Measurements from ENCODE around the gene DCAF6. TPM values are rescaled to one million over a fixed set of nuclear protein-coding genes. Genes with fewer than 3 reads are reported as not detected.
"Not testable (repeated sequence)": the region's sequence is repeated elsewhere in the genome, so short reads cannot be mapped to it uniquely, and the experiment has no call there.

Gene DCAF6
- total RNA-seq (2014; rRNA removed; shearing (Covaris generic)) = 20.4 and 23.2 TPM in 2 replicates

- peak; percentile 98 for DNase-seq (ENCODE audit: low spot score)
Measured at GRCh38 chr1:167936068-167936929, at the start of gene DCAF6. DCAF6 (plus strand) TSS chr1:167936683; CDS start chr1:167936912, 229 bp downstream.

GRCh38 chr1:167887187-167887586, 49.3 kb upstream of the DCAF6 start:
- not testable (repeated sequence) for DNase-seq (ENCODE audit: low spot score)

GRCh38 chr1:167890400-167890799, 46.1 kb upstream of the DCAF6 start:
- DNase-seq (ENCODE audit: low spot score) = no peak

GRCh38 chr1:167893798-167894197, 42.7 kb upstream of the DCAF6 start:
- DNase-seq (ENCODE audit: low spot score) = no peak

- DNase-seq (ENCODE audit: low spot score) = no peak
Measured at GRCh38 chr1:167898578-167899222, 37.8 kb upstream of the DCAF6 start.

GRCh38 chr1:167899253-167899681, 37.2 kb upstream of the DCAF6 start:
- no peak for DNase-seq (ENCODE audit: low spot score)

GRCh38 chr1:167900907-167901306, 35.6 kb upstream of the DCAF6 start:
- no peak for DNase-seq (ENCODE audit: low spot score)

- DNase-seq (ENCODE audit: low spot score) = no peak
Measured at GRCh38 chr1:167904652-167905130, 31.8 kb upstream of the DCAF6 start.

GRCh38 chr1:167905182-167905581, 31.3 kb upstream of the DCAF6 start:
- DNase-seq (ENCODE audit: low spot score) = no peak

GRCh38 chr1:167905671-167906070, 30.8 kb upstream of the DCAF6 start:
- DNase-seq (ENCODE audit: low spot score) = no peak

- no peak for DNase-seq (ENCODE audit: low spot score)
Measured at GRCh38 chr1:167909691-167910180, 26.7 kb upstream of the DCAF6 start.

- DNase-seq (ENCODE audit: low spot score) = no peak
Measured at GRCh38 chr1:167910530-167910929, 26.0 kb upstream of the DCAF6 start.

GRCh38 chr1:167911413-167911812, 25.1 kb upstream of the DCAF6 start:
- no peak for DNase-seq (ENCODE audit: low spot score)

GRCh38 chr1:167912294-167912693, 24.2 kb upstream of the DCAF6 start:
- DNase-seq (ENCODE audit: low spot score) = no peak

- DNase-seq (ENCODE audit: low spot score) = no peak
Measured at GRCh38 chr1:167913895-167914496, 22.5 kb upstream of the DCAF6 start, which contains the start of gene ADCY10. ADCY10 (minus strand) TSS chr1:167914134; CDS start chr1:167905140, 8,994 bp downstream.

- DNase-seq (ENCODE audit: low spot score) = no peak
Measured at GRCh38 chr1:167915569-167915968, 20.9 kb upstream of the DCAF6 start.

- peak; percentile 56 for DNase-seq (ENCODE audit: low spot score)
Measured at GRCh38 chr1:167916766-167917511, 19.5 kb upstream of the DCAF6 start.

GRCh38 chr1:167922023-167922422, 14.5 kb upstream of the DCAF6 start:
- no peak for DNase-seq (ENCODE audit: low spot score)

- no peak for DNase-seq (ENCODE audit: low spot score)
Measured at GRCh38 chr1:167922611-167923074, 13.8 kb upstream of the DCAF6 start.

- no peak for DNase-seq (ENCODE audit: low spot score)
Measured at GRCh38 chr1:167923324-167924056, 13.0 kb upstream of the DCAF6 start.
